ENCODE results near the gene PHF2.

Gene PHF2

DNA sequence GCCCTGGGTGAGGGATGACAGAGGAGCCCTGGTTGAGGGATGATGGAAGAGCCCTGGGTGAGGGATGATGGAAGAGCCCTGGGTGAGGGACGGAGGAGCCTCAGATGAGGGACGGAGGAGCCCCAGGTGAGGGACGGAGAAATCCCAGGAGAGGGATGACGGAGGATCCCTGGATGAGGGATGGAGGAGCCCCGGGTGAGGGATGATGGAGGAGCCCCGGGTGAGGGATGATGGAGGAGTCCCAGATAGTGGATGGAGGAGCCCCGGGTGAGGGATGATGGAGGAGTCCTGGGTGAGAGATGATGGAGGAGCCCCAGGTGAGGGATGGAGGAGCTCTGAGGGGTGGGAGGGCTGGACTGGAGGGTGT, 10.9 kb downstream of the PHF2 start:
- DNase-seq (ENCODE audit: low read depth in 2 of 2): no peak

- no peak for DNase-seq (ENCODE audit: low read depth in 2 of 2)
Observed at GRCh38 chr9:93587651-93588347, 11.4 kb downstream of the PHF2 start.

DNA sequence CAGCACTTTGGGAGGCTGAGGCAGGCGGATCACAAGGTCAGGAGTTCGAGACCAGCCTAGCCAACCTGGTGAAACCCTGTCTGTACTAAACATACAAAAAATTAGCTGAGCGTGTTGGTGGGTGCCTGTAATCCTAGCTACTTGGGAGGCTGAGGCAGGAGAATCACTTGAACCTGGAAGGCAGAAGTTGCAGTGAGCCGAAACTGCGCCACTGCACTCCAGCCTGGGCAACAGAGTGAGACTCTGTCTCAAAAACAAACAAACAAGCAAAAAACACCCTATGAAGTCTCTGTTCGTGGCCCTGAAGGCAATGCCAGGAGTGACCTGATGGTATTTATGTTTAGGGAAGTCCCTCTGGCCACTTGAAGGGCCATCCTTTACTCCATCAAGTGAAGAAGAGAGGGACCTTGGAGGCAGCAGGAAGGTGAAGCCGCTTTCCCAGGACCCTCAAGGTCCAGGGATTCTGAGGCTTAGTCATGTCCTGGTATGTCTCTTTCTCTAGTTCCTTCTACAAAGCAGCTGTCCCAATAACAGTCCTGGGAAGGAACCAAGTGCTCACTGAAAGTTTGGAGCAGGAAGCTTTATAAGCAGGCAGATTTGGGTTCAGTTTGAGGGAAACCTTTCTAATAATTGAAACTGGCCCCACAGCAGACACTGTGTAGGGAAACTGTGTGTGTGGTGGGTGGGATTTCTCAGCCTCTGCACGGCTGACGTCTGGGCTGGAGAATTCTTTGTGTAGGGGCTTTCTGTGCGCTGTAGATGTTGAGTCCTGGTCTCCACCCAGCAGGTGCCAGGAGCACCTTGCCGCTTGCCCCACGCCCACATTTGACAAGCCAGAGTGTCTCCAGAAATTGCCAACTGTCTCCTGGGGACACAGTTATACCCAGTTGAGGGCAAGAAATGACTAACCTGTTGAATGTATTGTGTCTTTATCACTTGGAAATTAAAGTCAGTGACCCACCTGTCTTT, 12.5 kb downstream of the PHF2 start:
- no peak for DNase-seq (ENCODE audit: low read depth in 2 of 2)

GRCh38 chr9:93589688-93590087, 13.3 kb downstream of the PHF2 start:
- DNase-seq (ENCODE audit: low read depth in 2 of 2): no peak

DNA sequence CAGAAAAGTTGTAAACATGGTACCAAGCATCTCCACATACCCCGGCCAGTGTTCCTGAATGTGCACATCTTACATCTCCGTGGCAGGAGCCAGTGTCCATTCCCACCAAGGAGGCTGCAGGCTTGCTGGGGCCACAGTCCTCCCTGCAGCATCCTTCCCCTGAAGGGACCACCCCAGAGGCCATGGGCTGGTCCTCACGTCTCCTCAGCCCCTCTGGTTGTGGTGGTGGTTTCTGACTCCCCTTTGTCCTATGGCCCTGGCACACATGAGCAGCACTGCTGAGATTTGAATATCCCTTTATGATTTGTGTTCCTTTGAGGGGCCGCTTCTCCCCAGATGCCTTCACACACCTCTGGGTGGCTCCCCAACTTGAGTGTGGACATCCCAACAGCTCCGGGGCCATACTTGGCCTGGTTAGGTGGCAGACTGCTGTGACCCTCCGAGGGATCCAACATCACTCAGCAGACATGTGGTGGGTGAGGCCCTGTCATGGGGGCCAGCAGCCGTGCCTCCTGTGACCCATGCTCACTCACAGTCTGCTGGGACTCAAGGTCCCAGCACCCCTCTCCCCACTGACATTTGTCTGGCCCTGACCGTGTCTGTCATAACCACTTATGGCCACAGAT, 14.3 kb downstream of the PHF2 start:
- no peak for DNase-seq (ENCODE audit: low read depth in 2 of 2)

DNA sequence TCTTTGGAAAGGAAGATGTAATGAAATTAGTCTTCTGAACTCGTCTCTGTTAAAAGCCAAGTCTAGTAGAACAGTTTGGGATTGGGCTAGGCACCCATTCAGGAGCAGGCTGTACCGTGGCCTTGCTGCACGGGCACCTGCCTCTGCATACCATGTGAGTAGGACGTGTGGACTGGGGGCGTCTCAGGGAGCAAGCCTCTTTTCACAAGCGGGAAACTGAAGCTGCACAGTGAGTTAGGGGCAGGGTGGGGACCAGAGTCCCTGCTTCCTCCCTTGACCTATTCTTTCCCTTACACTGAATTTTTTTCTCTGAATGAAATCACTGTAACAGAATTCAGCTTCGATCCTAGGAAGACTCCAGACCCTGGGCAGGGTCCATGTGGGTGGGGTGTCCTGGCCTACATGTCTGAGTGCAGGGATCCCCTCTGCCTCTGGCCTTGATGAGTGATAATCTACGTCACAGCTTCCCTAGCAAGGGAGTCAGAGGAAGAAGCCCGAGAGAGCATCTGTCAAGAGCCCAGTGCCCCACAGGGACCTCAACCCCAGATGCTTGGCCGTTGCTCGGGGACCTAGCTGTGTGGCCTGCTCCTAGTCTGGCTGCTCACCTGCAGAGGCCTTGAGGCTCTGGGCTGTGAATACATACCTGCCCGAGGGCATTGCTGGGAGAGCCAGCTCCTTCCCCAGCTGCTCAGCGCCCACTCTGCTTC, 15.1 kb downstream of the PHF2 start:
- DNase-seq (ENCODE audit: low read depth in 2 of 2): no peak

DNA sequence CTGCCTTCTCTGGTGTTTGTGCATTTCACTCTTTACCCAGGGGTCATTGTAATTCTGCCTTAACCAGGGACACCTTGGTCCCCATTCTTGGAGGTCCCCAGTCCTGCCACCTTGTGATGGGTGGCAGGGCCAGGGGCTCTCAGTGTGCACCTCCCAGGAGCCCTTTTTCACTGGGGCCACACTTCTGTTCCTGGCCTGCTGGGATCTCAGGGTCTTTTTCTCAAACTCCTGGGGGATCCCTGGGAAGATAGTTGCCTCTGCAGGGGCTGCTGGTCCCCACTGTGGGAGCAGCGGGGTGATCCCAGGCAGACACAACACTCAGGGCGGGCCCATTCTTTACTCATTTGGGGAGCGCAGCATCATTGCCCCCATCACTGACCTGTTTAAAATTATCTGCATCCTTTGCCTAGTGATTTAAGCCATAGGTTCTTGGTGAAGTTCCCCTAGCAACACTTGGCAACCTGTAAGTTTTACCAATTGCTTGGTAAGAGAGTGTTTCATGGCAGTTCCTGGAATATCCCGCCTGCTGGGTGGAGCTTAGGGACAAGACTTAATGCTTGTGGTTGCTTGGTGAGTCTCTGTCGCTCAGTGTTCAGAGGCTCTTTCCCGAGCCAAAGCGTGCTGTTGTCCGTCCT, 15.7 kb downstream of the PHF2 start:
- DNase-seq (ENCODE audit: low read depth in 2 of 2): no peak

DNA sequence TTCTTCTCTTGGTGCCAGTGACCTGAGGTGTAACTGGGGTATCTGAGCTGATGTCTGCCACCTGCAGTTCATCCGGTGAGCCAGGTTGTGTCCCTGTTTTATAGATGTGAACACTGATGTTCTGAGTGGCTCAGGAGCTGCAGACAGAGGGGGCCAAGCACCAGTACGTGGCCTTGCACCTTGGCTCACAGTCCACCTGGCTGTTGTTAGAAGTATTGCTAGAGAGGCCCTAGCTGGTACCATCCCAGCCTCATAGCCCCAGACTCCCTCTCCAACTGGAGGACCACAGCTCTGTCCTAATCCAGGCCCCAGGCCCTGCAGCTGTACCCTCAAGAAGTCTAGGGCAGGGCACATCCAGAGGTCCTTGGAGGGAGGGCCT, 16.2 kb downstream of the PHF2 start:
- DNase-seq (ENCODE audit: low read depth in 2 of 2): no peak

GRCh38 chr9:93593144-93593658, 16.8 kb downstream of the PHF2 start:
- DNase-seq (ENCODE audit: low read depth in 2 of 2): no peak

DNA sequence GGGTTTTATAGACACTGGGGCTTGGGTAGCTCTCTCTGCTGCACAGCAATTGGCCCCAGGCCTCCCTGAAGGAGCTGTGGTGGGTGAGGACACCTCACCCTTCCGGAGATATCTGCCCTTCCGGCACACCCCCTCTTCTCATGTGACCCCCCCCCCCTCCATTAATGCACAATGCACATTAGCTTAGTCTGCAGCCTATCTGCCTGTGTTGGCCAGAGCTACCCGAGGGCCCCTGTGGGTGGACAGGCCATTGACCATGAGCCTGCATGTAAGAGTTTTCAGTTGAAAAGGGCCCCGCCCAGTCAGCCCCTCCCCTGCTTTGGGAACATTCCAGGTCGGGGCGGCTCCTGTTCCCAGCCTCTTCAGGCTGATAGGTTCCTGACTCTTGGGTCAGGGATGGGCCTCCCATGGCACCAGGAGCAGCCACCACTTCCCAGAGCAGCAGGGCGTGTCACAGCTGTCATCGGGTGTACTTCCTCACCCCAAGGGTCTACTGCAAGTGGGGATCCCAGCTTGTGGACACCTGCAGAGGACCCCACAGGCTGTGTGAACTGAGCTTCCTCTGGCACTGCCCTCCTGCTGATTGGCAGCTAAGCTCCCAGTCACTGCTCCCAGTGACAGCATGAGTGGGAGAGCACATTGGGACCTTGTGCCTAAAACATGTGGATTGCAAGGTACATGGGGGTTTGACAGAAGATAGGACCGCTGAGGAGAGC, 17.8 kb downstream of the PHF2 start:
- DNase-seq (ENCODE audit: low read depth in 2 of 2): no peak

GRCh38 chr9:93595461-93595860, 19.1 kb downstream of the PHF2 start:
- DNase-seq (ENCODE audit: low read depth in 2 of 2): no peak

DNA sequence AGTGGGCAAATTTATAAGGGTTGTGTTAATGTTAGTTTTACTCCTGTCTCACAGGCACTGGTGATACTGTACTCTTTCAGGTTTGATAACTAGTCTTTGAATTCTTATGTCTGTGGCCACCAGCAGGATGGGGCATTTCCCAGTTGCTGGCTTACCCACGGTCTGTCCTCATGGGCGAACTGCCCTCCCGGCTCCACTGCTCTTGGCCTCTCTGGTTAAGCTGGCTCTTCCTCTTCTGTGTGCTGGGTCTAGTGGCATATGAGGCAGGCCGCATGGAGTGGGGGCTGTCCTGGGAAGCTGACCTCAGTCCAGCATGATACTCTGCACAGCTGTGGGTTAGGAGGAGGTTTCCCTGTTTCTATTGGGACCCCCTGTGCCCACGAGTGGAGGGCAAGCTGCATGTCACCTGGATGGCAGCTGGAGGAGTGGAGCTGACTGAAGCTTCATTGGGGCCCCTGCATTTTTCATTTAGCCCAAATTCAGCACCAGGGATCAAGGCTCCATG, 19.5 kb downstream of the PHF2 start:
- no peak for DNase-seq (ENCODE audit: low read depth in 2 of 2)

DNA sequence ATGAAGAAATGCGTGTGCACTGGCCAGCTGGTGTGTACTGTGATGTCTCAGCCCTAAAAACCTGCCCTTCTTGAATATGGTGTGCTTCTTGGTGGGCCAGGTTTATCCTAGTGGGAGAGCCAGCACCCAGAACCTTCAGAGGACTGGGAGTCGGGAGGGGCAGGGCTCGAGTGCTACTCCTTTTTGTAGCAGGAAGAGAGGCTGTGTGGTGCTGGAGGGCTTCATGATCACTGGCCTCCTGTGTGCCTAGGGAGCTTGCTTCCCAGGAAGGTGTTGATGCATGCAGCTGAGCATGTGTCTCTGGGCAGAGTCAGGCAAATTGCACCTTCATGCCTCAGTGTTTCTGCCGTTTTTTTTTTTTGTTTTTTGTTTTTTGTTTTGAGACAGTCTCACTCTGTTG, 20.0 kb downstream of the PHF2 start:
- DNase-seq (ENCODE audit: low read depth in 2 of 2): no peak

DNA sequence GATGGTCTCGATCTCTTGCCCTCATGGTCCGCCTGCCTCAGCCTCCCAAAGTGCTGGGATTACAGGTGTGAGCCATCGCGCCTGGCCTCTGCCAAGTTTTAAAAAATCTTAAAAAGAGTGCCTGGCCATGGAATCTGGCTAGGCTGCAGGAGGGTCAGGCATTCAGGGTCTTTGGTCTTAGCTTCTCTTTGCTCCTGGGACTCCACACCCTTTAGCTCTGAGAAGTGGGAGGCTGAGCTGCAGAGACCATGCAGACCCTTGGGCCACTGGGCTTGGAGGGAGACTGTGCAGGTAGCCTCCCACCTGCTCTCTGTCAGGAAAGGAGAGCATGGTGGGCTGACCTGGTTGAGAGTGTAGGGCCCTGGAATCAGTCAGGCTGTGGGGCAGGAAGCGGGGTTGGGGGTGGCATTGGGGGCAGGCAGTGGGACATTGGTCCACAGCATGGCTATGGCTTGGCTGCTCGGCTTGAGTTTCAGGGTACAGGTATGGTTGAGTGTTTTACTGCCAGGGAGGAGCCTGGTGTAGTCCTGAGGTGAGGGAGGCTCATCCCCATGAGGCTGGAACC, 20.8 kb downstream of the PHF2 start:
- DNase-seq (ENCODE audit: low read depth in 2 of 2): no peak

GRCh38 chr9:93597871-93598646, 21.7 kb downstream of the PHF2 start:
- no peak for DNase-seq (ENCODE audit: low read depth in 2 of 2)

- no peak for DNase-seq (ENCODE audit: low read depth in 2 of 2)
Observed at GRCh38 chr9:93598647-93599241, 22.4 kb downstream of the PHF2 start.

DNA sequence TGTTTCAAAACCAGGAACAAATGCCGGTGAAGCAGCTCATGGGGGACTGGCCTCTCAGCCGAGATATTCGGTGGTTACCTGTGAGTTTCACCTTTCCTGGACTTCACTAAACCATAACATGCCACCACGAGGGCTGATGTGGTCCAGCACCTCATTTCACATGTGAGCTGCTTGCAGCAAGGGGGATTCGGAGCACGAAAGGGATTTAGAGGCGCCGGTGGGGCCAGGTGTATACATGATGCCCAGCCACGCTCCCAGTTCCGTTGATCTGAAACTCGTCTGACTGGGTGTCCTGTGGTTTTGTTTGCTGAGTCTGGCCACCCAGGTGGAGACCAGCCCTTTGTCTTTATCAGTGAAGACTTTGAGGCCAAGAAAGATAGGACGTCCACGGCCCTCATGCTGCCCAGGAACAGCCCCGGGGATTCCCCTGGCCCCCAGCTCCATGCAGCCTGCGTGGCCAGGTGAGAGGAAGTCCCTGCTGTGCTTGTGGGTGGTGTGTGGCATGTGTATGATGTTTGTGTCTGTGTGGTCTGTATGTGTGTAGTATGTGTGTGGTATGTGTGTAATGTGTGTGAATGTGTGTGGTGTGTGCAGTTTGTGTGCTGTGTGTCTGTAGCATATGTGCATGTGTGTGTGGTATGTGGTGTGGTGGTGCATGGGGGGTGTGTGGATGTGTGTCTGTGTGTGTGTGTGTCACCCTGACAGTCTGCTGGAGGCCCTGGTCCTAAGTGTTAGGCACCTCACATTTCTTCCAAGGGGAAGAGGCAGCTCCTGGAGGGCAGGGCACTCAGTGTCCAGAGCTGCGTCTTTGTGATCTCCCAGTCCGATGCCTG, 23.4 kb downstream of the PHF2 start:
- DNase-seq (ENCODE audit: low read depth in 2 of 2): no peak

DNA sequence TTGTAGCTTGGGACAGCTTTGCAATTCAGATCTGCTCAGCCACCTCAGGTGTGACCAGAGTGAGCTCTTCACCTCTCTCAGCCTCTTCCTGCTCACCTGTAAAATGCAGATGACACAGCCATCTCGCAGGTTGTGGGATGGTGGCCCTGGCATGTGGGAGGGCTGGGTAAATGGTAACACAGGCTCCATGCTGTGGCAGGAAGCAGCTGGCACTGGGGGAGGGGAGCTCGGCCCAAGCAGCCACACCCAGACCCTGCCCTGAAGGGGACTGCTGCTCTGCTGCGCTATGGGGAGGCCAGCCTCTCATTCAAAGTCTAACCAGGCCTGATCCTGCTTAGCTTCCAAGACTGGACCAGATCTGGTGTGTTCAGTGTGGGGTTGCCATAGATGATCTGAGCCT, 24.1 kb downstream of the PHF2 start:
- DNase-seq (ENCODE audit: low read depth in 2 of 2): no peak

All from stimulated activated CD4-positive, alpha-beta T cell treated with anti-CD3 and anti-CD28 coated beads, Interleukin-15, amount 100 ng/mL, for 48 hours (primary cell).